NCI-H128 (cell line): ENCODE results near the gene ARL6IP6.

ENCODE experiments used
- DNase-seq: peaks from one replicate; lab custom pipeline; 2025; ENCODE audit not compliant: unreplicated experiment; lab: John Stamatoyannopoulos, UW

The ARL6IP6 gene

DNA sequence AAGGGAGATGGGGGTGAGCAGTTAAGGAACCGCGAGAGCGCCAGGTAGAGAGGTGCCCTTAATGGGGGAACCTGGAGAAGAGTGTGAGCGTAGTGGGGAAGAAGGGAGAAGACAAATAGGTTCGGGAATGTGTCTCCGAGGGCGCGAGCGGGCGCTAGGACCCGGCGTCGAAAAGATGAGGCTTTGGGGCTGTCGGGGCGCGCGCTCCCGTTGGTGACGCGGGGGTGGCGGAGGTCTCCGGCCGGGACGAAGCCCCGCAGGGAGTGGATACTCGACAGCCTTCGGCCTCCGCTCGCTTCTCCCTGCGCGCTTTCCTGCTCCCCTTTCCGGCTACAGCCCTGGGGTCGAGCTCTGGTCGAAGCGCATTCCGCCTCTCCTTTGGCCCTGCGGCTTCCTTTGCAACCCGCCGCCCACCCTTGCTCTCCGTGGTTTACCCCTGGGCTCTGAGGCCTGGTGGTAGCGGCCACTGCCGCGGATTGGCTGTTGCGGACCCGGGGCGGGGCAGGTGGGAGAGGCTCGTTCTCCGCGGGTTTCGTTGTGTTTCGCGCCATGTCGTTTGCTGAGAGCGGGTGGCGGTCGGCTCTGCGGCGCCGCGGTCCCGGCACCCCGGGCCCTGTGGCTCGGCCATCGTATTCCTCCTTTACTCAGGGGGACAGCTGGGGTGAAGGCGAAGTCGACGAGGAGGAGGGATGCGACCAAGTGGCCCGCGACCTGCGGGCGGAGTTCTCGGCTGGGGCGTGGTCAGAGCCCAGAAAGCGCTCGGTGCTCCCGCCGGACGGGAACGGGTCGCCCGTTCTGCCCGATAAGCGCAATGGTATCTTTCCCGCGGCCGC is at the start of gene ARL6IP6:
TSS of gene ARL6IP6 (plus strand) at position 545 of the 833 bp plus-strand sequence. CDS start at position 550, 5 bp downstream.
- DNase-seq: peak; percentile 84

- DNase-seq: no peak
These were observed 44.1 kb upstream of the ARL6IP6 start for GRCh38 chr2:152674334-152674733.

- no peak for DNase-seq
These were observed 42.0 kb upstream of the ARL6IP6 start for GRCh38 chr2:152676461-152676860.

DNA sequence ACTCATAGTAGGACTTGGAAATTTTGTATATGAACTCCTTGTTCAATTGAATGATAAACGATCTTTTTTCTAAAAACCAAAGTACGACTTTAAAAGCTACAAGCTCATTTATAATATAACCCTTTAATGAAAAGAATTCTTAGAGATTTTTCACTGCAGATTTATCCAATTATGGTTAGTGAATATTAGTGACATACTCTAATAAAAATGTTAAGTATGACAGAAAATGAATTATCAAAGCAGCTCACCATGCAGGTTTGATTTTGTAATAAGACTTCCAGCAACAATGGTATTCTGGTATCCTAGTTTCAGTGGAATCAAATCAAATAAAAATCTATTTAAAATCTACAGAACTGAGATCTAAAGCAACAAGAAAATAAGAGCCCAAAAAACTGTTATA is 39.6 kb upstream of the ARL6IP6 start:
- no peak for DNase-seq

GRCh38 chr2:152682663-152683062 is 35.8 kb upstream of the ARL6IP6 start:
- no peak for DNase-seq

GRCh38 chr2:152683400-152683799 is 35.0 kb upstream of the ARL6IP6 start:
- no peak for DNase-seq

GRCh38 chr2:152686321-152686720 is 32.1 kb upstream of the ARL6IP6 start:
- no peak for DNase-seq

GRCh38 chr2:152693033-152693432 is 25.4 kb upstream of the ARL6IP6 start:
- no peak for DNase-seq

DNA sequence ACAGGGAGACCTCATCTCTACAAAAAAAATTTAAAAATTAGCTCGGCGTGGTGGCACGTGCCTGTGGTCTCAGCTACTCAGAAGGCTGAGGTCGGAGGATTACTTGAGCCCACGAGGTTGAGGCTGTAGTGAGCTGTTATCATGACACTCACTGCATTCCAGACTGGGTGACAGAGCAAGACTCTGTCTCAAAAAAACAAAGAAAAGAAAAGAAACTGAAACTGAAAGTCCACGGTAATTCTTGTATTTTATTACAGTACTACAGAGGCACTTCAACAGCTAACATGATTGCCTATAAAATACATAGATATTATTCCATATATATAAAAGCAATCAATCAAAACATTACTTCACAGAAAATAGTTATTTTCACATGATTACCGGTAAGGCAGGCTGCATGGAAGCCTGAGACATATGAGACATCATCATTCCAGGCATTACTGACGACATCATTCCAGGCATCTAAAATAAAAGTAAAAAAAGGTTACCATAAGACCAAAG is 24.2 kb upstream of the ARL6IP6 start:
- DNase-seq: no peak

- no peak for DNase-seq
These were observed 22.7 kb upstream of the ARL6IP6 start for GRCh38 chr2:152695763-152696162.

DNA sequence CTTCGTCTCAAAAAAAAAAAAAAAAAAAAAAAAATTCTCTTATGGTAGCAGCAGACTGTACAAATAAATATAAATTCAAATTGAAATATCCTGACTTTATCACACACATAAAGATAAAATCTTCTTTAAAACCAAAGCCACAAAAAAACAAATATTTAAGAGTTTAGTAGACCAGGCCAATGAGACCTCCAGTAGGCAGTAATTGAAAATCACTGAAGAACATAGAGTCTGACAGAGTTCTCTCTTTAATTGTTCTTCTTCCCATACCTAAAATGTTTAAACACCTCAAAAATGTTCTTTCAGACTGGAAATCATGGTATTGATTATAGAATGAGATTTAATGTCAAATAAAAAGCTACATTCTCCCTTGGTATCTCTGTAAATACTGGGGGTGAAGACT is 21.9 kb upstream of the ARL6IP6 start:
- DNase-seq: no peak

GRCh38 chr2:152701198-152701597 is 17.2 kb upstream of the ARL6IP6 start:
- DNase-seq: no peak

DNA sequence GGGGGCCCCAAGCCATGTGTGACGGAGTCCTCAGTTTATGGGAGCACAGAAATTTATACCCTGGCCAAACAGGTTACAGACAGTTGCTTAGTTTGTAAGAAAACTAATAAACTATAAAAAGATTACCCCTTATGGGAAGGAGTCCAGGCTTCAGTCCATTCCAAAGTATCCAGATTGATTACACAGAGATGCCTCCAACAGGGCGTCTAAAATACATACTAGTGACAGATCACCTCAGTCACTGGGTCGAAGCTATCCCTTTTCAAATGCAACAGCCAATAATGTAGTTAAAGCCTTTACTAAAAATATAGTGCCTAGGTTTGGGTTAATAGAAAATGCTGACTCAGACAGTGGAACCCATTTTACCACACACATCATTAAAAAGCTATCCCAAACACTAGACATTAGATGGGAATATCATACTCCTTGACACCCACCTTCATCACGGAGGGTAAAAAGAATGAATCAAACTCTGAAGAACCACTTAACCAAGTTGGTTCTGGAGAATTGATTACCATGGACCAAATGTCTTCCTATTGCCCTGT is 11.9 kb upstream of the ARL6IP6 start:
- DNase-seq: no peak

DNA sequence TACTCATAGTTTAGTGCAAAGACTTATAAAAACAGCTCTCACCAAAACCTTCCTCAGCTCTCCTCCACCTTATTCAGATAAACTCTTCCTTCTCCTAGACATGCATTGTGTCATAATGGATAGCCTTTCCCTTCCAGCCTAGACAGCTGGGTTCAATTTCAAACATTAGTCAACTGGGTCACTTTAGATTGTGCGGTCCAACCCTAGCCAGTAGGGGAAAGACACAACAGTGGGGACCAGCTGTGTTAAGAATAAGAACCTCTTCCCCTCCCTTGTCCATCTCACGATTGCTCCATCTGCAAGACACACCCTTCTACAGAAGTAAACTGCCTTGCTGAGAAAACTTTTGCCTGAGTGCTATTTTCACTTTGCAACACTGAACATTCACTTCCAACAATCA is 9.7 kb upstream of the ARL6IP6 start:
- no peak for DNase-seq

GRCh38 chr2:152710713-152711112 is 7.7 kb upstream of the ARL6IP6 start:
- no peak for DNase-seq

GRCh38 chr2:152715112-152715511 is 3.3 kb upstream of the ARL6IP6 start:
- no peak for DNase-seq

DNA sequence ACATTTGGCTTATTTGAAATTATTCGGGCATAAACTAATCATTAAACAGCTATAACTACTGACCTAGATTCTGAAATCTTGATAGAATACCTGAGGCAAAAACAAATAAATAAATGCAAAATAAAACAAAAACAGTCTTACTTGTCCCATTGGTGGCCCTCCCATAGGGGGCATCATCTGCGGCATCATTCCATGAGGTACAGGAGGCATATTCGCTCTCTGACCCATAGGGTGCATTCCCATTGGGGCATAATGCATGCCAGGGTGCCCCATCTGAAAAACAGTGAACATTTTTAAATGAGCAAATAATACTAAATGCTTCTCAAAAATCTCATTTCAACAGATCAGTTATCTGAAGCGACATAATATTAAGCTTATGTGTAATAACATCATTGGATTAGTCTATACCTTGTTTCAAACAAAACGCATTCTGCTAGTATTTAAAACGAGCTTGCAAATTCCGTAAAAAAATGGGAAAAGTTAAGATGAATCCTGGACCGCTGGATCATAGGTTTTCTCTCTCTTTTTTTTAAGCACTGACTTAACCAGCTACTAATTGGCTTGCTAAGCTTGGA is 2.5 kb upstream of the ARL6IP6 start:
- DNase-seq: no peak

DNA sequence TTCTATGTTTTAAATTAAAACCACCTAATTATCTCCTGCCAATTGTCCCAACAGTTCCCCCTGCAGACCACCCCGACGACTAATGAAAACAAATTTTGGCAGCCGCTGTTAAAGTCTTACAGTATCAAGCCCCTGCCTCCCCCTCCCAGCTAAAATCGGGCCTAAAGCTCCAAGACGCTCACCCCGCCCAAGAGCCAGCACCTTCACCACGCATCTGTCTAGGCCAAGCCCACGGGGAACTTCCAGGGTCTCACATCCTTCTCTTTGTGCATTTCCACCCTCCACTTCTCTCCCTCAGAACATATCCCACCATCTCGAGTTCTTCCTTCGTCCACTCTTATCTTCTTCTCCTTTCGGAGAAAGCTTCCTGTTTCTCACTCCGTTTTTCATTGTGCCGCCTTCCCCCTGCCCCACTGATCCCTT is 1.6 kb upstream of the ARL6IP6 start:
- no peak for DNase-seq

- peak; percentile 85 for DNase-seq
These were observed 968 bp upstream of the ARL6IP6 start, which contains the start of gene PRPF40A for GRCh38 chr2:152717228-152718075. Gene PRPF40A (minus strand): TSS chr2:152717461. CDS start chr2:152717439, 22 bp downstream.

DNA sequence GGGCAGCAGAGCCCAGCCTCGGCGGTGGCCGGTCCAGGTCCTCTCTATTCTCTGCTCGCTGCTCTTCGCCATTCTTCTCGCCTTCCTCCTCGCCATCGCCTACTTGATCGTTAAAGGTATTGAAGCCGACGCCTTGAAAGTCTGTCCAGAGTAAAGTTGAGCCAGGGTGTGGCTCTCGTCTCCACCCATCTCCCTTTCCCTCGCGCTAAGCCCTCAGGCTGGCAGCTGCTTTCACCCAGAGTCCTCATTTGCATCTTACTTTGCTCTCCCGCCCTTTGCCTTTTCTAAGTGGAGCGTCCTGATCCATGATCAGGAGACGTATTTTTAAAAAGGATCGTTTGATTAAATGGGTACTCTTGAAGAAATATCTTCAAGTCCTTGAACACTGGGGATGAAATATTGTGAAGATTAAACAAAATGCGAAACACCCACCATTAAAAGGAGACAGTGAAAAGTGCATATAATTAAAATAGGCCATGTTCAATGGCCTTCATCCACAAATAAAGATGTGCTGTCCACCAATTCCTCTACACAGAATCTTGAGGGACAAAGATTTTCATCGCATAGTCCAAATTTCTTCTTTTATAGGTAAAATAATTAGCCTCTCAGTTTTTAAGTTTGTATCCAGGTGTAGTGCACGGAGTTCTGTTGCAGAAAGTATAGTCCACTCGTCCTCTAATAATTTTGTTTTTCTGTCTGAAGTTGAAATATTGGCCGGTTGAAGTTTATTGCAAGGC is 657 bp downstream of the ARL6IP6 start:
- no peak for DNase-seq
